ENCODE data around the gene ARHGEF10L.
A peak's percentile ranks its signal among the peaks of the same experiment; 100 is the strongest.
"Not testable (repeated sequence)": the region's sequence is repeated elsewhere in the genome, so short reads cannot be mapped to it uniquely, and the experiment has no call there.

Gene ARHGEF10L

GRCh38 chr1:17622823-17623222 is 83.3 kb downstream of the ARHGEF10L start:
- H3K4me1 ChIP-seq, result no peaks in the 10 kb centered on the region
- H3K36me3 ChIP-seq, result no peaks in the 10 kb centered on the region
- no peak for TF ChIP-seq CTCF (IDR thresholded peaks at IDR 0.05; ENCODE audit: low read depth, low read length)
- H3K9me3 ChIP-seq, result no peaks in the 10 kb centered on the region
- H3K4me3 ChIP-seq (ENCODE audit: low read depth, low read length), result no peak overlapping the region
- no peak for DNase-seq
- no peaks in the 10 kb centered on the region for H3K27me3 ChIP-seq

DNA sequence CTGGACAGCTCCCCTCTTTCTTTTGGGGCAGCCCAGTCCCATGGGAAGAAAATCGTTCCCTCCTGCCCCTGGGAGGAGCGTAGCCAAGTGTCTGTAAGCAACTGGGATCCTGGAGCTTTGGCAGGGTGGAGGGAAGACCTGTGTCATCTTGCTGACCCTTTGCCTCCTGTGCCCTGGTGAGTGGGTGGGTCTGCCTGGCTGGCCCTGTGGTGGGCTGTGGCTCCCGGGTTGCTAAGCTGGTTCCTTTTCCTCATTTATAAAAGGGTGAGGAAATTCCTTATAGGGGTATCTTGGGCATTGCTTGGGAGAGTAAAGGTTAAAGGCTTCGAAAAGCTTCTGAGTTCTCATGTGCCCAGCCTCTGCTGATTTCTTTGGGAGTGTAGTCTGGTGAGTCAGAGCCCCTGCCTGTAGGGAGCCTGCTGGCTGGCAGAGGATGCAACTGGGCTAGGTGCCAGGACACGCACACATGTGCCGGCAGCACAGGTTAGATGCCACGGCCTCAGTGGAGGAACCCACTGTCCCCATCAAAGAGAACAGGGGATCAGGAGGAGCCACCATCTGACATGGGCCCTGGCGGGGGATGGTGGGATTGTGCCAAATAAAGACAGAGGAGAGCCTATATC is 85.2 kb downstream of the ARHGEF10L start:
- Histone ChIP-seq H3K27me3 (no peaks in the 10 kb centered on the region), H3K36me3 (no peaks in the 10 kb centered on the region), H3K9me3 (no peaks in the 10 kb centered on the region), H3K4me3 (ENCODE audit: low read depth, low read length) (no peak overlapping the region), H3K4me1 (no peaks in the 10 kb centered on the region)
- DNase-seq, result peak; percentile 28
- no peak for TF ChIP-seq CTCF (IDR thresholded peaks at IDR 0.05; ENCODE audit: low read depth, low read length)

GRCh38 chr1:17627239-17628052 is 87.9 kb downstream of the ARHGEF10L start:
- Histone ChIP-seq H3K4me3 (ENCODE audit: low read depth, low read length) (no peak overlapping the region), H3K36me3 (no peaks in the 10 kb centered on the region), H3K9me3 (no peaks in the 10 kb centered on the region), H3K4me1 (no peaks in the 10 kb centered on the region), H3K27me3 (no peaks in the 10 kb centered on the region)
- no peak for DNase-seq
- no peak for TF ChIP-seq CTCF (IDR thresholded peaks at IDR 0.05; ENCODE audit: low read depth, low read length)

GRCh38 chr1:17629046-17629445 is 89.5 kb downstream of the ARHGEF10L start:
- not testable (repeated sequence) for H3K27me3 ChIP-seq; H3K36me3 ChIP-seq; H3K4me3 ChIP-seq (ENCODE audit: low read depth, low read length); H3K4me1 ChIP-seq; H3K9me3 ChIP-seq; DNase-seq

DNA sequence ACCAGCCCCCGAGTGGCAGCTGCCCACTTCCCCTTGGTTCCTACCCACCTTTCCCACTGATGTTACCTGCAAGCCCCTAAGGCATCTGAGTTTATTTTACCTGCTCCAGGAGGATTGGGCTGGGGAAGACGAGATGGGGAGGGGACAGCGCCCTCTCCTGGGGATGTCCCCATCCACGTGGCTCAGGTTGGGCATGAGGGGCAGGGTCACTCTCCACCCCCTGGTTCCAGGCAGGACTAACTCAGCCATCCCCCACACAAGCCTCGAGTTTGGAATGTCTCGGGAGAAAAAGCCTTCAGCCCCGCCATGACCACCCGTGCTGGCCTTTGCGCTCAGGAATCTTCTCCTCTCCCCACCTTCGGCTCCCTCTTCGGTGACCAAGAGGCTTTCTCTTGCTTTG is 90.0 kb downstream of the ARHGEF10L start:
- DNase-seq, result no peak
- Histone ChIP-seq H3K4me1 (no peaks in the 10 kb centered on the region), H3K36me3 (no peaks in the 10 kb centered on the region), H3K9me3 (no peaks in the 10 kb centered on the region), H3K4me3 (ENCODE audit: low read depth, low read length) (no peak overlapping the region), H3K27me3 (no peaks in the 10 kb centered on the region)
- peak; percentile 19 for TF ChIP-seq CTCF (IDR thresholded peaks at IDR 0.05; ENCODE audit: low read depth, low read length)

GRCh38 chr1:17630048-17630830 is 90.7 kb downstream of the ARHGEF10L start:
- TF ChIP-seq CTCF (IDR thresholded peaks at IDR 0.05; ENCODE audit: low read depth, low read length), result no peak
- Histone ChIP-seq H3K9me3 (no peaks in the 10 kb centered on the region), H3K36me3 (no peaks in the 10 kb centered on the region), H3K4me3 (ENCODE audit: low read depth, low read length) (no peak overlapping the region), H3K27me3 (no peaks in the 10 kb centered on the region), H3K4me1 (no peaks in the 10 kb centered on the region)
- no peak for DNase-seq

Measured in BE2C (cell line).